OCI-LY3 (cell line): ENCODE measurements around the gene PRKD3.

Experiments
- H2AFZ ChIP-seq: fragments of 200-600, 300-600 bp; shearing (Covaris generic); 2 replicates; pipeline ENCODE4 v1.6.0; 2014; ENCODE audit warnings: antibody characterized with exemption, low read depth, low read length
- H3K27ac ChIP-seq: fragments of 200-600, 300-600 bp; sonication (generic); 2 replicates; pipeline ENCODE4 v1.5.1; 2014; ENCODE audit warnings: mild to moderate bottlenecking, low read length, moderate library complexity, mixed read lengths
- H3K27me3 ChIP-seq: fragments of 200-600, 300-600 bp; sonication (generic); 2 replicates; pipeline ENCODE4 v1.6.1; 2014; ENCODE audit warnings: low read depth, low read length, mixed read lengths
- H3K36me3 ChIP-seq: fragments of 200-600, 300-600 bp; sonication (generic); replicated peaks from 2 replicates; pipeline ENCODE3; 2014; ENCODE audit warnings: low read depth, low read length, mixed read lengths
- H3K4me1 ChIP-seq: fragments of 300-600, 200-600 bp; sonication (generic); 2 replicates; pipeline ENCODE4 v1.6.1; 2014; ENCODE audit warnings: low read length, mixed read lengths
- H3K4me2 ChIP-seq: fragments of 200-600, 300-600 bp; sonication (generic); 2 replicates; pipeline ENCODE4 v1.6.1; 2014; ENCODE audit warnings: low read length, mixed read lengths
- H3K4me3 ChIP-seq: fragments of 300-600, 200-600 bp; sonication (generic); 2 replicates; pipeline ENCODE4 v1.5.1; 2014; ENCODE audit warnings: antibody characterized with exemption, mild to moderate bottlenecking, low read length, moderate library complexity
- H3K79me2 ChIP-seq: fragments of 300-600, 200-600 bp; shearing (Covaris generic); 2 replicates; pipeline ENCODE4 v1.6.1; 2014; ENCODE audit warnings: mild to moderate bottlenecking, low read length, mixed read lengths
- H3K9ac ChIP-seq: fragments of 300-600, 200-600 bp; shearing (Covaris generic); 2 replicates; pipeline ENCODE4 v1.6.0; 2014; ENCODE audit warnings: mild to moderate bottlenecking, low read length, moderate library complexity
- H3K9me3 ChIP-seq: fragments of 200-600, 300-600 bp; shearing (Covaris generic); 2 replicates; pipeline ENCODE4 v1.6.1; 2014; ENCODE audit warnings: low read length, mixed read lengths; ENCODE audit not compliant: insufficient read depth
- H4K20me1 ChIP-seq: fragments of 200-600, 300-600 bp; sonication (generic); 2 replicates; pipeline ENCODE4 v1.6.1; 2016; ENCODE audit warnings: low read length, mixed read lengths; ENCODE audit not compliant: insufficient read depth
- EZH2phosphoT487 ChIP-seq: fragments of 200-600 bp; shearing (Covaris generic); IDR thresholded peaks from 2 replicates; pipeline ENCODE4 v1.6.1; 2018; ENCODE audit warnings: antibody characterized with exemption, mixed run types, low read depth
- TF ChIP-seq, protein P1 (sequence below): fragments of 200-600, 300-600 bp; sonication (generic); IDR thresholded peaks from 2 replicates; pipeline ENCODE4 v1.5.1; 2014; ENCODE audit warnings: antibody characterized with exemption, low read length, low read depth

The PRKD3 gene

DNA sequence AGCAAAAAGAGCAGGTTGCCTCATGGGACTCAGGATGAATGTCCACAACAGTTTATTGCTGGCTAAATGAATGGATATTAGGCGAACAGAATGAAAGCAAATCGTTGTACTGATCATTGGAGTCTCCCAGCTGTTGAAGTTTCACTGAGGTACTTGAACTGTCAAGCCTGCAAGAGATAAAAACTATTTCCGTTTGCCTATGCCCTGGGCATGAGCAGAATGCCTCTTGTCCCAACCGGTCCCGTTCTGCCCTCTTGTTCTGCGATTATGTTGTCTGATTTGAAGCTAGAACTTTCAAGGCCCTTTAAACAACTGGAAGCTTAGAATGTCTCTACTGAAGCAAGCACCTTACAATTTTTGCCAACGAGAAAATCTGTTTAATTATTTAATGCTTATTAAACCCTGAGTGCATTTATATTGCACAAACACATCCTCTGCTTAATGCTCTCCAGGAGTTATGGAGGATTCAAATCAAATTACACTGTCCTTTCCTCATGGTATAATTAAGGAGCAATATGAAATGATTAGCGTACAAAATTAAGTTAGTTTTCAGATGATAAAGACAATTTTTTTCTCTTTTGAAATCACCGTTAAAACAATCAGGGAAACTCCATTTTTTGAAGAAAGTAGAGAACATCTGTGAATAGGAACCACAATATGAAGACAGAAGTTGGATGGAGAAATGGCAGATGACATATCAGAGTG lies 37.5 kb upstream of the PRKD3 start:
- TF ChIP-seq, protein P1, sequence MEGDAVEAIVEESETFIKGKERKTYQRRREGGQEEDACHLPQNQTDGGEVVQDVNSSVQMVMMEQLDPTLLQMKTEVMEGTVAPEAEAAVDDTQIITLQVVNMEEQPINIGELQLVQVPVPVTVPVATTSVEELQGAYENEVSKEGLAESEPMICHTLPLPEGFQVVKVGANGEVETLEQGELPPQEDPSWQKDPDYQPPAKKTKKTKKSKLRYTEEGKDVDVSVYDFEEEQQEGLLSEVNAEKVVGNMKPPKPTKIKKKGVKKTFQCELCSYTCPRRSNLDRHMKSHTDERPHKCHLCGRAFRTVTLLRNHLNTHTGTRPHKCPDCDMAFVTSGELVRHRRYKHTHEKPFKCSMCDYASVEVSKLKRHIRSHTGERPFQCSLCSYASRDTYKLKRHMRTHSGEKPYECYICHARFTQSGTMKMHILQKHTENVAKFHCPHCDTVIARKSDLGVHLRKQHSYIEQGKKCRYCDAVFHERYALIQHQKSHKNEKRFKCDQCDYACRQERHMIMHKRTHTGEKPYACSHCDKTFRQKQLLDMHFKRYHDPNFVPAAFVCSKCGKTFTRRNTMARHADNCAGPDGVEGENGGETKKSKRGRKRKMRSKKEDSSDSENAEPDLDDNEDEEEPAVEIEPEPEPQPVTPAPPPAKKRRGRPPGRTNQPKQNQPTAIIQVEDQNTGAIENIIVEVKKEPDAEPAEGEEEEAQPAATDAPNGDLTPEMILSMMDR, result no peak
- no peak for TF ChIP-seq EZH2phosphoT487
- Histone ChIP-seq H3K4me3 (no peak overlapping the region), H3K79me2 (no peaks in the 10 kb centered on the region), H4K20me1 (peaks cover 2% of the 10 kb centered on the region; the same call in 1 of the 2 replicates), H3K4me1 (peaks cover 19% of the 10 kb centered on the region), H3K36me3 (no peaks in the 10 kb centered on the region), H3K9ac (no peak overlapping the region), H3K27ac (no peak overlapping the region), H3K27me3 (peaks cover 87% of the 10 kb centered on the region), H3K9me3 (no peaks in the 10 kb centered on the region), H2AFZ (no peak overlapping the region), H3K4me2 (no peak overlapping the region)

DNA sequence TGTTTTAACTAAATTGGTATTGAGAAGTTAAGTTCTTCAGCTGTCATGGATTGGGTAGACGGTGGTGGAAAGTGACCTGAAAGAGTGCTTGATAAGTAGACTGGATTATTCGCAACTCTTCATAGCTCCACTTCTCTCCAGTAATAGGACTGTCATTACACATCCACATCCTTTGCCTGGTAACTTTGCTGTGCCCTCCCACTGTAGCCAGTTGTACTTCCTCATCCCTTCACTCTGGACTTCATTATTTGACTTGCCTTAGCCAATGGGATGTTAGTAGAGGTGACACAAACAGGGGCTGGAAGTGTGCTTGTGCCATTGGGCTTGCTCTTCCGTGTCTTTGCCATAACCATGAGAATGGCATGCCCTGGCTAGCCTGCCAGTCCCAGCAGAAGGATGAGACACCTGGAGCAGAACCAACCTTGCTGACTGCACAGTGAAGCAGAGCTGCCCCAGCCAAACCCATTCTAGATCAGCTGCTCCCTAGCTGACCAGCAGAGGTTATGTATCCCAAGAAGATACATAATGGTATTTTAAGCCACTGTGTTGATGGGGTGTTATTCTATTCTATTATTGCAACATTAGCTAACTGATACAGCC lies 36.7 kb upstream of the PRKD3 start:
- Histone ChIP-seq H3K4me1 (peaks cover 19% of the 10 kb centered on the region), H3K27me3 (peaks cover 87% of the 10 kb centered on the region), H4K20me1 (peaks cover 2% of the 10 kb centered on the region; the same call in 1 of the 2 replicates), H3K36me3 (no peaks in the 10 kb centered on the region), H3K79me2 (no peaks in the 10 kb centered on the region), H3K9me3 (no peaks in the 10 kb centered on the region), H3K9ac (no peak overlapping the region), H3K4me3 (no peak overlapping the region), H2AFZ (no peak overlapping the region), H3K27ac (no peak overlapping the region), H3K4me2 (no peak overlapping the region)
- TF ChIP-seq EZH2phosphoT487, result no peak
- TF ChIP-seq, protein P1, result no peak

DNA sequence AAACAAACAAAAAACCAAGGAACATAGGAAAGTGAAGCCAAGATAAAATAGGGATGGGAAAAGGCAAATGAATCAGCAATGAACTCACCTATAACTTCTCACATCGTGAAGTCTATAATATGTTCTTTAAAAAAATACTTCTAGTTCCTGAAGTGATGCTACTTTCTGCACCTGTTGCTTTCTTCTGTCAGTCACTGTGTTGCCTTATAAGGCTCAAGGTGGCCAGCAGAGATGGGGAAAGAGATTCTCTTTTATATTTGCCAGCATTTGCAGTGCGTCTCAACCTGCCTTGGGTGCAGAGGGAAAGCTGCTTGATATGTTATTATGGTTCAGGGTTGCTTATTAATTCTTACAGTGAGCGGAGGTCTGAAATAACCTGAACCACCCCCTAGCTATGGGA lies 33.8 kb upstream of the PRKD3 start:
- H3K79me2 ChIP-seq, result no peaks in the 10 kb centered on the region
- H3K4me2 ChIP-seq, result no peak overlapping the region
- H3K36me3 ChIP-seq, result no peaks in the 10 kb centered on the region
- H3K9me3 ChIP-seq, result no peaks in the 10 kb centered on the region
- peaks cover 2% of the 10 kb centered on the region; the same call in 1 of the 2 replicates for H4K20me1 ChIP-seq
- TF ChIP-seq, protein P1, result no peak
- no peak for TF ChIP-seq EZH2phosphoT487
- H3K4me1 ChIP-seq, result peaks cover 20% of the 10 kb centered on the region
- no peak overlapping the region for H3K4me3 ChIP-seq
- H2AFZ ChIP-seq, result no peak overlapping the region
- no peak overlapping the region for H3K9ac ChIP-seq
- peaks cover 83% of the 10 kb centered on the region for H3K27me3 ChIP-seq
- H3K27ac ChIP-seq, result no peak overlapping the region

DNA sequence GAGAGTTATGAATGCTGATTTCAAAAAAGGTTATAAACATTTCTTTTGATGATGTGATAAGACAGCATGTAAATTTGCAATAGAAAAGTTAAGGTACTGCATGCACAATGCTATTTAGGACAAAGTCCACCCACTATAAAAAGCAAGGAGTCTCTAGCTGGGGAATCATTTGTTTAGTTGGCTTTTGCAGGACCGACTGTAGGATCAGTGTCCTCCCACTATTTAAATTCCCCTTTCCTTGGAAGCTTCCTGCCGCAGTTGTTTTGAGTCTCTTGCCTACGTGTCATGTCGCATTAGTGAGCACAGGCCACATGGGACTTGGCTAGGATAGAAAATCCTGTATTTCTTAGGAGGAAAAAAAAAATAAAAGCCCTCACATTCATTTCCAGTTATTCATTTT lies 32.9 kb upstream of the PRKD3 start:
- H3K4me2 ChIP-seq, result no peak overlapping the region

More for the DNA sequence above, 32.9 kb upstream of the PRKD3 start:
- Histone ChIP-seq H2AFZ (no peak overlapping the region), H3K27ac (no peak overlapping the region), H3K9ac (no peak overlapping the region), H3K79me2 (no peaks in the 10 kb centered on the region), H3K4me1 (peaks cover 20% of the 10 kb centered on the region), H4K20me1 (peaks cover 2% of the 10 kb centered on the region; the same call in 1 of the 2 replicates), H3K36me3 (no peaks in the 10 kb centered on the region), H3K9me3 (no peaks in the 10 kb centered on the region; the same call in 1 of the 2 replicates), H3K4me3 (no peak overlapping the region), H3K27me3 (peaks cover 86% of the 10 kb centered on the region)
- TF ChIP-seq EZH2phosphoT487, result no peak
- TF ChIP-seq, protein P1, result no peak
